Prostate gland (tissue), 2 donors: Measurements from ENCODE around the gene CHN1.

Experiments used
- POLR2AphosphoS5 ChIP-seq: sonication (generic); formaldehyde crosslinking; IDR thresholded peaks from one replicate; pipeline ENCODE4 v1.6.1; 2017; ENCODE audit warnings: antibody characterized with exemption
- TF ChIP-seq, protein P1 (sequence below), 4 experiments: fragments of 200-600 bp in 2 of 4; fragments of 450-650 bp in 2 of 4; sonication (generic) in 2 of 4; IDR thresholded peaks; 1 replicate in 3 of 4; 2 replicates in 1 of 4; pipeline ENCODE4 v1.5.1; 2016 to 2019; ENCODE audit warnings: antibody characterized with exemption in 4 of 4, mild to moderate bottlenecking in 2 of 4, moderate library complexity in 2 of 4

- TF ChIP-seq, protein P1, sequence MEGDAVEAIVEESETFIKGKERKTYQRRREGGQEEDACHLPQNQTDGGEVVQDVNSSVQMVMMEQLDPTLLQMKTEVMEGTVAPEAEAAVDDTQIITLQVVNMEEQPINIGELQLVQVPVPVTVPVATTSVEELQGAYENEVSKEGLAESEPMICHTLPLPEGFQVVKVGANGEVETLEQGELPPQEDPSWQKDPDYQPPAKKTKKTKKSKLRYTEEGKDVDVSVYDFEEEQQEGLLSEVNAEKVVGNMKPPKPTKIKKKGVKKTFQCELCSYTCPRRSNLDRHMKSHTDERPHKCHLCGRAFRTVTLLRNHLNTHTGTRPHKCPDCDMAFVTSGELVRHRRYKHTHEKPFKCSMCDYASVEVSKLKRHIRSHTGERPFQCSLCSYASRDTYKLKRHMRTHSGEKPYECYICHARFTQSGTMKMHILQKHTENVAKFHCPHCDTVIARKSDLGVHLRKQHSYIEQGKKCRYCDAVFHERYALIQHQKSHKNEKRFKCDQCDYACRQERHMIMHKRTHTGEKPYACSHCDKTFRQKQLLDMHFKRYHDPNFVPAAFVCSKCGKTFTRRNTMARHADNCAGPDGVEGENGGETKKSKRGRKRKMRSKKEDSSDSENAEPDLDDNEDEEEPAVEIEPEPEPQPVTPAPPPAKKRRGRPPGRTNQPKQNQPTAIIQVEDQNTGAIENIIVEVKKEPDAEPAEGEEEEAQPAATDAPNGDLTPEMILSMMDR (IDR thresholded peaks at IDR 0.05): no peak
- TF ChIP-seq POLR2AphosphoS5: no peak
These were observed 17.7 kb upstream of the CHN1 start for GRCh38 chr2:175022923-175023322.
